ENCODE data around the gene TAS2R30. TPM values are rescaled to one million over a fixed set of nuclear protein-coding genes. Genes with fewer than 3 reads are reported as not detected.

The TAS2R30 gene, protein sequence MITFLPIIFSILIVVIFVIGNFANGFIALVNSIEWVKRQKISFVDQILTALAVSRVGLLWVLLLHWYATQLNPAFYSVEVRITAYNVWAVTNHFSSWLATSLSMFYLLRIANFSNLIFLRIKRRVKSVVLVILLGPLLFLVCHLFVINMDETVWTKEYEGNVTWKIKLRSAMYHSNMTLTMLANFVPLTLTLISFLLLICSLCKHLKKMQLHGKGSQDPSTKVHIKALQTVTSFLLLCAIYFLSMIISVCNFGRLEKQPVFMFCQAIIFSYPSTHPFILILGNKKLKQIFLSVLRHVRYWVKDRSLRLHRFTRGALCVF
- total RNA-seq (2021): 1.2 to 1.7 TPM (median 1.4 TPM) in 3 replicates
- Bru-seq, nascent RNA: percentile 95 among the genes with signal in this experiment
- long read RNA-seq, experiment 1: 0 reads
- long read RNA-seq, experiment 2: 0 reads
- long read RNA-seq, experiment 3: 0 reads

DNA sequence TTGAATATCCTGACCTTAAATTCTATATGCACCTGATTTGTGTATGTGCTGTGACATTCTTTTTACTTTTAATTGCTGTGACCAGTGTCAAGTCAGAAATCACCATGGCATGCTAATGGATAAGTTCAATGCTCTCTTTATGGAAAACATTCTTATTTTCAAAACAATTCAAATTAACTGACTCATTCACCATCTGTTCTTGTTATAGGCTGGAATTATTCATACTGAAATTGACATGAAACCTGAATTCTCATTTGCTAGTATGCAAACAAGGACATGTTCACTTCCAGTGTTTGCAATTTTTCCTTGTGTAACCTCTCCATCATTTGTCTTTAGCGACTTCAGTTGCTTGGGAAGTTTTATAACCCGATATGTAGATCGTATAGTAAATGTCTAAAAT lies at the start of gene TAS2R30:
TSS of gene TAS2R30 (minus strand) at position 340 of the 400 bp plus-strand sequence. CDS start 400 bp downstream, outside the sequence.
- no peaks in the 10 kb centered on the region for H3K9me3 Mint-ChIP-seq
- H3K27me3 Mint-ChIP-seq (ENCODE audit: low read depth): no peaks in the 10 kb centered on the region
- peak within 1 kb of the TSS; percentile 54; the same call in 1 of the 2 replicates for H3K27ac Mint-ChIP-seq
- TF ChIP-seq NR1H2 (CRISPR knock-in tag; IDR thresholded peaks at IDR 0.05) (no peak), TCF7 (CRISPR knock-in tag; IDR thresholded peaks at IDR 0.05; ENCODE audit: low read depth) (no peak)
- TF ChIP-seq, protein P1, sequence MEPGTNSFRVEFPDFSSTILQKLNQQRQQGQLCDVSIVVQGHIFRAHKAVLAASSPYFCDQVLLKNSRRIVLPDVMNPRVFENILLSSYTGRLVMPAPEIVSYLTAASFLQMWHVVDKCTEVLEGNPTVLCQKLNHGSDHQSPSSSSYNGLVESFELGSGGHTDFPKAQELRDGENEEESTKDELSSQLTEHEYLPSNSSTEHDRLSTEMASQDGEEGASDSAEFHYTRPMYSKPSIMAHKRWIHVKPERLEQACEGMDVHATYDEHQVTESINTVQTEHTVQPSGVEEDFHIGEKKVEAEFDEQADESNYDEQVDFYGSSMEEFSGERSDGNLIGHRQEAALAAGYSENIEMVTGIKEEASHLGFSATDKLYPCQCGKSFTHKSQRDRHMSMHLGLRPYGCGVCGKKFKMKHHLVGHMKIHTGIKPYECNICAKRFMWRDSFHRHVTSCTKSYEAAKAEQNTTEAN (CRISPR knock-in tag; IDR thresholded peaks at IDR 0.05): no peak
- H3K36me3 Mint-ChIP-seq: peaks cover 2% of the 10 kb centered on the region; the same call in 1 of the 2 replicates
- H3K4me1 Mint-ChIP-seq: peaks cover 4% of the 10 kb centered on the region; the same call in 1 of the 2 replicates
- DNase-seq (ENCODE audit: low spot score) (no peak), ATAC-seq (no peak)
- ChIA-PET CTCF (no interaction called here), POLR2A (no interaction called here)
- no peak within 1 kb of the TSS for H3K4me3 Mint-ChIP-seq

DNA sequence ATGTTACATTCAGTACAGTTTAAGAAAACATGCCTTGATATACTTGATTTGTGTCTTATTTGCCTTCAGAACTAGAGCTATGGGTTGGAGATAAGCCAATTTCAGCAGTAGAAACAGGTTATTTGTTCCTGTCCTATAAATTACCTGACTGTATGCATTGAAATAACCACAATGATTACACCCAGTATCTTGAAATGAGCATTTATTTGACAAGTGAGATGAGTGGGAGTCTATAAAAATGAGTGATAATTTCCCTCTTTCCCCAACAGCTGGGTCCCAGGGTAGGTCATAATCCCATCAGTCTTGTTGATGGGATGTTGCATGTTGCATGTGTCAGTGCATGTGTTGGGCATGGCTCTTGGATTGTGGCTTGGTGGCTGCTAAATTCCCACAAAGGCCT lies 48.6 kb upstream of the TAS2R30 start:
- ATAC-seq (no peak), DNase-seq (ENCODE audit: low spot score) (no peak)
- ChIA-PET CTCF (no interaction called here), POLR2A (no interaction called here)
- Mint-ChIP-seq H3K27me3 (ENCODE audit: low read depth) (no peaks in the 10 kb centered on the region), H3K4me1 (no peaks in the 10 kb centered on the region), H3K4me3 (no peak overlapping the region), H3K27ac (no peak overlapping the region), H3K36me3 (no peaks in the 10 kb centered on the region), H3K9me3 (no peaks in the 10 kb centered on the region)
- TF ChIP-seq, protein P2, sequence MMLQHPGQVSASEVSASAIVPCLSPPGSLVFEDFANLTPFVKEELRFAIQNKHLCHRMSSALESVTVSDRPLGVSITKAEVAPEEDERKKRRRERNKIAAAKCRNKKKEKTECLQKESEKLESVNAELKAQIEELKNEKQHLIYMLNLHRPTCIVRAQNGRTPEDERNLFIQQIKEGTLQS (CRISPR knock-in tag; conservative IDR thresholded peaks at IDR 0.05): no peak
- TF ChIP-seq, protein P3, sequence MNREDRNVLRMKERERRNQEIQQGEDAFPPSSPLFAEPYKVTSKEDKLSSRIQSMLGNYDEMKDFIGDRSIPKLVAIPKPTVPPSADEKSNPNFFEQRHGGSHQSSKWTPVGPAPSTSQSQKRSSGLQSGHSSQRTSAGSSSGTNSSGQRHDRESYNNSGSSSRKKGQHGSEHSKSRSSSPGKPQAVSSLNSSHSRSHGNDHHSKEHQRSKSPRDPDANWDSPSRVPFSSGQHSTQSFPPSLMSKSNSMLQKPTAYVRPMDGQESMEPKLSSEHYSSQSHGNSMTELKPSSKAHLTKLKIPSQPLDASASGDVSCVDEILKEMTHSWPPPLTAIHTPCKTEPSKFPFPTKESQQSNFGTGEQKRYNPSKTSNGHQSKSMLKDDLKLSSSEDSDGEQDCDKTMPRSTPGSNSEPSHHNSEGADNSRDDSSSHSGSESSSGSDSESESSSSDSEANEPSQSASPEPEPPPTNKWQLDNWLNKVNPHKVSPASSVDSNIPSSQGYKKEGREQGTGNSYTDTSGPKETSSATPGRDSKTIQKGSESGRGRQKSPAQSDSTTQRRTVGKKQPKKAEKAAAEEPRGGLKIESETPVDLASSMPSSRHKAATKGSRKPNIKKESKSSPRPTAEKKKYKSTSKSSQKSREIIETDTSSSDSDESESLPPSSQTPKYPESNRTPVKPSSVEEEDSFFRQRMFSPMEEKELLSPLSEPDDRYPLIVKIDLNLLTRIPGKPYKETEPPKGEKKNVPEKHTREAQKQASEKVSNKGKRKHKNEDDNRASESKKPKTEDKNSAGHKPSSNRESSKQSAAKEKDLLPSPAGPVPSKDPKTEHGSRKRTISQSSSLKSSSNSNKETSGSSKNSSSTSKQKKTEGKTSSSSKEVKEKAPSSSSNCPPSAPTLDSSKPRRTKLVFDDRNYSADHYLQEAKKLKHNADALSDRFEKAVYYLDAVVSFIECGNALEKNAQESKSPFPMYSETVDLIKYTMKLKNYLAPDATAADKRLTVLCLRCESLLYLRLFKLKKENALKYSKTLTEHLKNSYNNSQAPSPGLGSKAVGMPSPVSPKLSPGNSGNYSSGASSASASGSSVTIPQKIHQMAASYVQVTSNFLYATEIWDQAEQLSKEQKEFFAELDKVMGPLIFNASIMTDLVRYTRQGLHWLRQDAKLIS (CRISPR knock-in tag; IDR thresholded peaks at IDR 0.05; ENCODE audit: borderline replicate concordance): no peak
- TF ChIP-seq NR1H2 (CRISPR knock-in tag; IDR thresholded peaks at IDR 0.05): no peak
- no peak for TF ChIP-seq OVOL2 (CRISPR knock-in tag; IDR thresholded peaks at IDR 0.05; ENCODE audit: borderline replicate concordance)
- TF ChIP-seq, protein P4, sequence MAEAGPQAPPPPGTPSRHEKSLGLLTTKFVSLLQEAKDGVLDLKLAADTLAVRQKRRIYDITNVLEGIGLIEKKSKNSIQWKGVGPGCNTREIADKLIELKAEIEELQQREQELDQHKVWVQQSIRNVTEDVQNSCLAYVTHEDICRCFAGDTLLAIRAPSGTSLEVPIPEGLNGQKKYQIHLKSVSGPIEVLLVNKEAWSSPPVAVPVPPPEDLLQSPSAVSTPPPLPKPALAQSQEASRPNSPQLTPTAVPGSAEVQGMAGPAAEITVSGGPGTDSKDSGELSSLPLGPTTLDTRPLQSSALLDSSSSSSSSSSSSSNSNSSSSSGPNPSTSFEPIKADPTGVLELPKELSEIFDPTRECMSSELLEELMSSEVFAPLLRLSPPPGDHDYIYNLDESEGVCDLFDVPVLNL (CRISPR knock-in tag; IDR thresholded peaks at IDR 0.05; ENCODE audit: borderline replicate concordance, low read depth): no peak
- TF ChIP-seq ZNF121 (CRISPR knock-in tag; IDR thresholded peaks at IDR 0.05): no peak
- TF ChIP-seq, protein P5, sequence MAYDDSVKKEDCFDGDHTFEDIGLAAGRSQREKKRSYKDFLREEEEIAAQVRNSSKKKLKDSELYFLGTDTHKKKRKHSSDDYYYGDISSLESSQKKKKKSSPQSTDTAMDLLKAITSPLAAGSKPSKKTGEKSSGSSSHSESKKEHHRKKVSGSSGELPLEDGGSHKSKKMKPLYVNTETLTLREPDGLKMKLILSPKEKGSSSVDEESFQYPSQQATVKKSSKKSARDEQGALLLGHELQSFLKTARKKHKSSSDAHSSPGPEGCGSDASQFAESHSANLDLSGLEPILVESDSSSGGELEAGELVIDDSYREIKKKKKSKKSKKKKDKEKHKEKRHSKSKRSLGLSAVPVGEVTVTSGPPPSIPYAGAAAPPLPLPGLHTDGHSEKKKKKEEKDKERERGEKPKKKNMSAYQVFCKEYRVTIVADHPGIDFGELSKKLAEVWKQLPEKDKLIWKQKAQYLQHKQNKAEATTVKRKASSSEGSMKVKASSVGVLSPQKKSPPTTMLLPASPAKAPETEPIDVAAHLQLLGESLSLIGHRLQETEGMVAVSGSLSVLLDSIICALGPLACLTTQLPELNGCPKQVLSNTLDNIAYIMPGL (CRISPR knock-in tag; IDR thresholded peaks at IDR 0.05): no peak
- TF ChIP-seq, protein P6, sequence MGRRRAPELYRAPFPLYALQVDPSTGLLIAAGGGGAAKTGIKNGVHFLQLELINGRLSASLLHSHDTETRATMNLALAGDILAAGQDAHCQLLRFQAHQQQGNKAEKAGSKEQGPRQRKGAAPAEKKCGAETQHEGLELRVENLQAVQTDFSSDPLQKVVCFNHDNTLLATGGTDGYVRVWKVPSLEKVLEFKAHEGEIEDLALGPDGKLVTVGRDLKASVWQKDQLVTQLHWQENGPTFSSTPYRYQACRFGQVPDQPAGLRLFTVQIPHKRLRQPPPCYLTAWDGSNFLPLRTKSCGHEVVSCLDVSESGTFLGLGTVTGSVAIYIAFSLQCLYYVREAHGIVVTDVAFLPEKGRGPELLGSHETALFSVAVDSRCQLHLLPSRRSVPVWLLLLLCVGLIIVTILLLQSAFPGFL (CRISPR knock-in tag; IDR thresholded peaks at IDR 0.05; ENCODE audit: borderline replicate concordance): no peak
- TF ChIP-seq ETV6 (CRISPR knock-in tag; IDR thresholded peaks at IDR 0.05): no peak
- no peak for TF ChIP-seq RORB (CRISPR knock-in tag; IDR thresholded peaks at IDR 0.05)
